Measurements from ENCODE around the gene CFAP43. TPM values are rescaled to one million over a fixed set of nuclear protein-coding genes. Genes with fewer than 3 reads are reported as not detected.

Gene CFAP43
- total and polyA plus RNA-seq, 10 of the 15 experiments (the other 5 are each of a cell fraction or from before 2014, with no cell fraction given) = 0.06 to 0.14 (median 0.10) TPM; not detected in 5

DNA sequence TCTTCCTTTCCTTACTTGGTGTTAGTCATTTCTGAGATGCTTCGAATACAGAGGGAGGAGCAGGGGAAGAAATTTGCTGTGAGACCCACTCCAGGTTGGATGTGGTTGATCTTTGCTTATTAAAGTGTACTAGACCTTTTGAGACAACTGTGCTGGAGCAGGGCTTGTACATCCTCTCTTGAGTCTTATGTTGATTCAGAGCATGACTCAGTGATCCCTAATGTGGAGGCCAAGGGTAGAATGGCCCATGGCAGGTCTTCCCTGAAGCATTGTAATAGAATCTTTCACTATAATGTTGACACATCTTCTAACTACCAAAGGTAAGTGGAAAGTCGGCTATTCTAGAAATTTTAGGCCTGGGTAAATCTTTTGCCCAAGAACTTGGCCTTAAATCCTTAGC, 127.2 kb downstream of the CFAP43 start:
- Histone ChIP-seq H3K36me3 (ENCODE audit: control insufficient read depth in 2 of 2, insufficient read depth in 2 of 2, low read length in 1 of 2) (no peaks in the 10 kb centered on the region), H3K4me1 (ENCODE audit: control insufficient read depth, insufficient read depth, low read length) (no peaks in the 10 kb centered on the region), H3K9me3 (replicated peaks; ENCODE audit: control insufficient read depth, insufficient read depth, low read length) (no peaks in the 10 kb centered on the region), H3K4me3 (no peak overlapping the region), H3K4me2 (ENCODE audit: control insufficient read depth, insufficient read depth) (no peak overlapping the region), H3K79me2 (ENCODE audit: control insufficient read depth, insufficient read depth, low read length) (no peaks in the 10 kb centered on the region), H2AFZ (ENCODE audit: control insufficient read depth, low read depth, low read length) (no peak overlapping the region), H3K27me3 (replicated peaks in 1 of 2; ENCODE audit: control insufficient read depth in 2 of 2, insufficient read depth in 2 of 2, low read length in 1 of 2) (no peaks in the 10 kb centered on the region), H3K27ac (ENCODE audit: control insufficient read depth, insufficient read depth) (no peak overlapping the region), H4K20me1 (ENCODE audit: control insufficient read depth, insufficient read depth) (no peaks in the 10 kb centered on the region), H3K9ac (ENCODE audit: control insufficient read depth, insufficient read depth, low read length) (no peak overlapping the region)
- DNase-seq (ENCODE audit: low read depth, low spot score) (no peak), ATAC-seq (no peak), FAIRE-seq (no peak)
- in situ Hi-C loops (cut with MboI) (no loop called here), intact Hi-C loops (cut with micrococcal nuclease; ENCODE audit: unreplicated experiment) (no loop called here)
- BruUV-seq (replicated peaks) = no TSS peak
- ChIA-PET POLR2A (interaction anchor here (1.4 kb wide), 2 partner anchors 10 to 137 kb away, joined by 3 read pairs; no protein-coding TSS in a partner anchor), SMC1A (ENCODE audit: uncharacterized antibody, unreplicated experiment) (interaction anchor here (1.0 to 2.7 kb wide), 3 partner anchors 15 to 79 kb away, joined by 3 to 19 read pairs (median 6); partner anchors contain the start of gene SFR1), CTCF (interaction anchor here (1.4 to 1.9 kb wide), 2 partner anchors 11 to 16 kb away, joined by 3 to 8 read pairs; no protein-coding TSS in a partner anchor), RAD21 (ENCODE audit: unreplicated experiment) (interaction anchor here (2.5 kb wide), 1 partner anchor 17 kb away, joined by 9 read pairs; the partner anchor contains the start of gene SFR1)
- TF ChIP-seq IKZF2 (IDR thresholded peaks at IDR 0.05) (no peak), ZNF622 (IDR thresholded peaks at IDR 0.05) (no peak), RFX5 (IDR thresholded peaks at IDR 0.05; ENCODE audit: low read depth, low read length) (no peak), ZNF274 (IDR thresholded peaks at IDR 0.05; ENCODE audit: insufficient read depth, insufficient read length) (no peak), MLLT1 (IDR thresholded peaks at IDR 0.05) (no peak), USF2 (IDR thresholded peaks at IDR 0.05; ENCODE audit: borderline replicate concordance, low read depth, low read length) (no peak), ZNF217 (IDR thresholded peaks at IDR 0.05) (no peak)
- TF ChIP-seq, protein P1, sequence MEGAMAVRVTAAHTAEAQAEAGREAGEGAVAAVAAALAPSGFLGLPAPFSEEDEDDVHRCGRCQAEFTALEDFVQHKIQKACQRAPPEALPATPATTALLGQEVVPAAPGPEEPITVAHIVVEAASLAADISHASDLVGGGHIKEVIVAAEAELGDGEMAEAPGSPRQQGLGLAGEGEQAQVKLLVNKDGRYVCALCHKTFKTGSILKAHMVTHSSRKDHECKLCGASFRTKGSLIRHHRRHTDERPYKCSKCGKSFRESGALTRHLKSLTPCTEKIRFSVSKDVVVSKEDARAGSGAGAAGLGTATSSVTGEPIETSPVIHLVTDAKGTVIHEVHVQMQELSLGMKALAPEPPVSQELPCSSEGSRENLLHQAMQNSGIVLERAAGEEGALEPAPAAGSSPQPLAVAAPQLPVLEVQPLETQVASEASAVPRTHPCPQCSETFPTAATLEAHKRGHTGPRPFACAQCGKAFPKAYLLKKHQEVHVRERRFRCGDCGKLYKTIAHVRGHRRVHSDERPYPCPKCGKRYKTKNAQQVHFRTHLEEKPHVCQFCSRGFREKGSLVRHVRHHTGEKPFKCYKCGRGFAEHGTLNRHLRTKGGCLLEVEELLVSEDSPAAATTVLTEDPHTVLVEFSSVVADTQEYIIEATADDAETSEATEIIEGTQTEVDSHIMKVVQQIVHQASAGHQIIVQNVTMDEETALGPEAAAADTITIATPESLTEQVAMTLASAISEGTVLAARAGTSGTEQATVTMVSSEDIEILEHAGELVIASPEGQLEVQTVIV (IDR thresholded peaks at IDR 0.05; ENCODE audit: borderline replicate concordance, partially characterized antibody) = no peak
- TF ChIP-seq, protein P2, sequence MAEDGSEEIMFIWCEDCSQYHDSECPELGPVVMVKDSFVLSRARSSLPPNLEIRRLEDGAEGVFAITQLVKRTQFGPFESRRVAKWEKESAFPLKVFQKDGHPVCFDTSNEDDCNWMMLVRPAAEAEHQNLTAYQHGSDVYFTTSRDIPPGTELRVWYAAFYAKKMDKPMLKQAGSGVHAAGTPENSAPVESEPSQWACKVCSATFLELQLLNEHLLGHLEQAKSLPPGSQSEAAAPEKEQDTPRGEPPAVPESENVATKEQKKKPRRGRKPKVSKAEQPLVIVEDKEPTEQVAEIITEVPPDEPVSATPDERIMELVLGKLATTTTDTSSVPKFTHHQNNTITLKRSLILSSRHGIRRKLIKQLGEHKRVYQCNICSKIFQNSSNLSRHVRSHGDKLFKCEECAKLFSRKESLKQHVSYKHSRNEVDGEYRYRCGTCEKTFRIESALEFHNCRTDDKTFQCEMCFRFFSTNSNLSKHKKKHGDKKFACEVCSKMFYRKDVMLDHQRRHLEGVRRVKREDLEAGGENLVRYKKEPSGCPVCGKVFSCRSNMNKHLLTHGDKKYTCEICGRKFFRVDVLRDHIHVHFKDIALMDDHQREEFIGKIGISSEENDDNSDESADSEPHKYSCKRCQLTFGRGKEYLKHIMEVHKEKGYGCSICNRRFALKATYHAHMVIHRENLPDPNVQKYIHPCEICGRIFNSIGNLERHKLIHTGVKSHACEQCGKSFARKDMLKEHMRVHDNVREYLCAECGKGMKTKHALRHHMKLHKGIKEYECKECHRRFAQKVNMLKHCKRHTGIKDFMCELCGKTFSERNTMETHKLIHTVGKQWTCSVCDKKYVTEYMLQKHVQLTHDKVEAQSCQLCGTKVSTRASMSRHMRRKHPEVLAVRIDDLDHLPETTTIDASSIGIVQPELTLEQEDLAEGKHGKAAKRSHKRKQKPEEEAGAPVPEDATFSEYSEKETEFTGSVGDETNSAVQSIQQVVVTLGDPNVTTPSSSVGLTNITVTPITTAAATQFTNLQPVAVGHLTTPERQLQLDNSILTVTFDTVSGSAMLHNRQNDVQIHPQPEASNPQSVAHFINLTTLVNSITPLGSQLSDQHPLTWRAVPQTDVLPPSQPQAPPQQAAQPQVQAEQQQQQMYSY (CRISPR knock-in tag; IDR thresholded peaks at IDR 0.05) = no peak
- 69% methylated on average over 2 of the region's 2 CpGs for WGBS (ENCODE audit: insufficient coverage, insufficient replicate concordance, low lambda C conversion rate, missing lambda C conversion rate)

Measured in GM12878 (cell line).